Measurements from ENCODE around the gene PLA2G2A. TPM values are rescaled to one million over a fixed set of nuclear protein-coding genes. Genes with fewer than 3 reads are reported as not detected.
"Not testable (repeated sequence)": the region's sequence is repeated elsewhere in the genome, so short reads cannot be mapped to it uniquely, and the experiment has no call there.

PLA2G2A gene
- total RNA-seq, 1 experiment from 2014 or later = not detected

- DNase-seq (ENCODE audit: low read depth) = no peak
- in situ Hi-C loops (cut with HindIII; ENCODE audit: low pct_unique_long_range_greater_than_20kb, low sequenced_read_pairs) = no loop called here
Measured at GRCh38 chr1:19942088-19942487, 37.3 kb downstream of the PLA2G2A start.

GRCh38 chr1:19941206-19941568 lies 38.2 kb downstream of the PLA2G2A start:
- in situ Hi-C loops (cut with HindIII; ENCODE audit: low pct_unique_long_range_greater_than_20kb, low sequenced_read_pairs) = no loop called here
- no peak for DNase-seq (ENCODE audit: low read depth)

GRCh38 chr1:19940486-19941205 lies 38.8 kb downstream of the PLA2G2A start:
- in situ Hi-C loops (cut with HindIII; ENCODE audit: low pct_unique_long_range_greater_than_20kb, low sequenced_read_pairs) = no loop called here
- no peak for DNase-seq (ENCODE audit: low read depth)

GRCh38 chr1:19938472-19938871 lies 40.9 kb downstream of the PLA2G2A start:
- no peak for DNase-seq (ENCODE audit: low read depth)
- in situ Hi-C loops (cut with HindIII; ENCODE audit: low pct_unique_long_range_greater_than_20kb, low sequenced_read_pairs) = no loop called here

GRCh38 chr1:19936061-19936750 lies 43.2 kb downstream of the PLA2G2A start:
- in situ Hi-C loops (cut with HindIII; ENCODE audit: low pct_unique_long_range_greater_than_20kb, low sequenced_read_pairs) = no loop called here
- DNase-seq (ENCODE audit: low read depth) = no peak

GRCh38 chr1:19934336-19934735 lies 45.1 kb downstream of the PLA2G2A start:
- DNase-seq (ENCODE audit: low read depth) = no peak
- in situ Hi-C loops (cut with HindIII; ENCODE audit: low pct_unique_long_range_greater_than_20kb, low sequenced_read_pairs) = no loop called here

- in situ Hi-C loops (cut with HindIII; ENCODE audit: low pct_unique_long_range_greater_than_20kb, low sequenced_read_pairs) = no loop called here
- no peak for DNase-seq (ENCODE audit: low read depth)
Measured at GRCh38 chr1:19932866-19933265, 46.6 kb downstream of the PLA2G2A start.

GRCh38 chr1:19927130-19927421 lies 52.3 kb downstream of the PLA2G2A start:
- in situ Hi-C loops (cut with HindIII; ENCODE audit: low pct_unique_long_range_greater_than_20kb, low sequenced_read_pairs) = not testable (repeated sequence)

GRCh38 chr1:19926296-19927129 lies 52.9 kb downstream of the PLA2G2A start:
- in situ Hi-C loops (cut with HindIII; ENCODE audit: low pct_unique_long_range_greater_than_20kb, low sequenced_read_pairs) = no loop called here

More at GRCh38 chr1:19927130-19927421, 52.3 kb downstream of the PLA2G2A start:
- DNase-seq (ENCODE audit: low read depth) = not testable (repeated sequence)

More at GRCh38 chr1:19926296-19927129, 52.9 kb downstream of the PLA2G2A start:
- no peak for DNase-seq (ENCODE audit: low read depth)

Other genes starting within 250 kb of the PLA2G2A start
- gene TMCO4, start 179.7 kb downstream of the PLA2G2A start, total RNA-seq (2014; rRNA removed; shearing (Covaris generic); ENCODE audit: low replicate concordance) = 19.3 and 27.0 TPM in 2 replicates
- not detected in 2 replicates for gene RNF186, start 164.3 kb downstream of the PLA2G2A start, total RNA-seq (2014; rRNA removed; shearing (Covaris generic); ENCODE audit: low replicate concordance)
- gene OTUD3, start 97.2 kb downstream of the PLA2G2A start, total RNA-seq (2014; rRNA removed; shearing (Covaris generic); ENCODE audit: low replicate concordance) = 2.5 and 4.9 TPM in 2 replicates
- gene PLA2G2E, start 56.0 kb downstream of the PLA2G2A start, total RNA-seq (2014; rRNA removed; shearing (Covaris generic); ENCODE audit: low replicate concordance) = not detected in 2 replicates
- gene PLA2G5, start 90.6 kb upstream of the PLA2G2A start, total RNA-seq (2014; rRNA removed; shearing (Covaris generic); ENCODE audit: low replicate concordance) = not detected in 2 replicates
- not detected in 2 replicates for gene PLA2G2D, start 139.9 kb upstream of the PLA2G2A start, total RNA-seq (2014; rRNA removed; shearing (Covaris generic); ENCODE audit: low replicate concordance)
- not detected in 2 replicates for gene PLA2G2F, start 159.7 kb upstream of the PLA2G2A start, total RNA-seq (2014; rRNA removed; shearing (Covaris generic); ENCODE audit: low replicate concordance)
- gene UBXN10, start 206.5 kb upstream of the PLA2G2A start, total RNA-seq (2014; rRNA removed; shearing (Covaris generic); ENCODE audit: low replicate concordance) = not detected in 2 replicates
- not detected in 2 replicates for gene PLA2G2C, start 206.9 kb upstream of the PLA2G2A start, total RNA-seq (2014; rRNA removed; shearing (Covaris generic); ENCODE audit: low replicate concordance)